Measurements from ENCODE around the gene CTSH. TPM values are rescaled to one million over a fixed set of nuclear protein-coding genes. Genes with fewer than 3 reads are reported as not detected.
"Not testable (repeated sequence)": the region's sequence is repeated elsewhere in the genome, so short reads cannot be mapped to it uniquely, and the experiment has no call there.

Gene CTSH
- total RNA-seq, 1 donor from 2014 or later, result 10.0 TPM

DNA sequence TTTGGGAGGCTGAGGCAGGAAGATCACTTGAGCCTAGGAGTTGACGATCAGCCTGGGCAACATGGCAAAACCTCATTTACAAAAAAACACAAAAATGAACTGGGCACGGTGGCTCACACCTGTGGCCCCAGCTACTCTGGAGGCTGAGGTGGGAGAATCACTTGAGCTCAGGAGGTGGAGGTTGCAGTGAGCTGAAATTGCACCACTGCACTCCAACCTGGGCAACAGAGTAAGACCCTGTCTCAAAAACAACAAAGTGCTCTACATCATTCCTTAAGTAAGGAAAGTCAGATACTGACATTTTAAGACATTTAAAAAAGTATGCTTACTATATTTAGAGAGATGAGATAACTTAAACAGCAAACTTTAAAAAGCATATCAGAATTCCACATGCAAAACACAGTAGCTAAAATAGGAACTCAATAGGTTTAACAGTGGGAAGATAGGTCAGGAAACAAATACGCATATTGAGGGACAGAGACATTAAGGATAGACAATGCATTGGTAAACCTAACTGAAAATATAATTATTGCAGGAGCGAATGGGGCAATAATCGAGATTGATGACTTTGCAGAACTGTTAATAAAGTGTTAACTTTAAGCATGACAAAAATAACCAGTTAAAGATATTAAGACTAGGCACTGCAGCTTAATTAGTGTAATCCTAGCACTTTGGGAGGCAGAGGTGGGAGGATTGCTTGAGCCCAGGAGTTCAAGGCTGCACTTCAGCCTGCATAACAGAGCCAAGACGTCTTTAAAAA, 40.1 kb downstream of the CTSH start:
- H3K27ac Mint-ChIP-seq (ENCODE audit: unreplicated experiment), result no peak overlapping the region
- H3K4me1 Mint-ChIP-seq (ENCODE audit: unreplicated experiment), result peaks cover 13% of the 10 kb centered on the region
- no peak for DNase-seq (ENCODE audit: low spot score)
- H3K4me3 Mint-ChIP-seq (ENCODE audit: unreplicated experiment), result no peak overlapping the region
- H3K27me3 Mint-ChIP-seq (ENCODE audit: unreplicated experiment), result no peaks in the 10 kb centered on the region
- TF ChIP-seq, protein P1, sequence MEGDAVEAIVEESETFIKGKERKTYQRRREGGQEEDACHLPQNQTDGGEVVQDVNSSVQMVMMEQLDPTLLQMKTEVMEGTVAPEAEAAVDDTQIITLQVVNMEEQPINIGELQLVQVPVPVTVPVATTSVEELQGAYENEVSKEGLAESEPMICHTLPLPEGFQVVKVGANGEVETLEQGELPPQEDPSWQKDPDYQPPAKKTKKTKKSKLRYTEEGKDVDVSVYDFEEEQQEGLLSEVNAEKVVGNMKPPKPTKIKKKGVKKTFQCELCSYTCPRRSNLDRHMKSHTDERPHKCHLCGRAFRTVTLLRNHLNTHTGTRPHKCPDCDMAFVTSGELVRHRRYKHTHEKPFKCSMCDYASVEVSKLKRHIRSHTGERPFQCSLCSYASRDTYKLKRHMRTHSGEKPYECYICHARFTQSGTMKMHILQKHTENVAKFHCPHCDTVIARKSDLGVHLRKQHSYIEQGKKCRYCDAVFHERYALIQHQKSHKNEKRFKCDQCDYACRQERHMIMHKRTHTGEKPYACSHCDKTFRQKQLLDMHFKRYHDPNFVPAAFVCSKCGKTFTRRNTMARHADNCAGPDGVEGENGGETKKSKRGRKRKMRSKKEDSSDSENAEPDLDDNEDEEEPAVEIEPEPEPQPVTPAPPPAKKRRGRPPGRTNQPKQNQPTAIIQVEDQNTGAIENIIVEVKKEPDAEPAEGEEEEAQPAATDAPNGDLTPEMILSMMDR (IDR thresholded peaks at IDR 0.05; ENCODE audit: unreplicated experiment), result no peak
- H3K9me3 Mint-ChIP-seq (ENCODE audit: unreplicated experiment), result no peaks in the 10 kb centered on the region
- peaks cover 20% of the 10 kb centered on the region for H3K36me3 Mint-ChIP-seq (ENCODE audit: low read depth, unreplicated experiment)

- not testable (repeated sequence) for H3K27me3 Mint-ChIP-seq (ENCODE audit: unreplicated experiment); H3K9me3 Mint-ChIP-seq (ENCODE audit: unreplicated experiment); DNase-seq (ENCODE audit: low spot score); H3K4me3 Mint-ChIP-seq (ENCODE audit: unreplicated experiment)
- peaks cover 10% of the 10 kb centered on the region for H3K4me1 Mint-ChIP-seq (ENCODE audit: unreplicated experiment)
- H3K36me3 Mint-ChIP-seq (ENCODE audit: low read depth, unreplicated experiment), result peaks cover 33% of the 10 kb centered on the region
- H3K27ac Mint-ChIP-seq (ENCODE audit: unreplicated experiment), result peak overlapping the region; percentile 1
Measured at GRCh38 chr15:78902281-78903032, 42.4 kb downstream of the CTSH start.

DNA sequence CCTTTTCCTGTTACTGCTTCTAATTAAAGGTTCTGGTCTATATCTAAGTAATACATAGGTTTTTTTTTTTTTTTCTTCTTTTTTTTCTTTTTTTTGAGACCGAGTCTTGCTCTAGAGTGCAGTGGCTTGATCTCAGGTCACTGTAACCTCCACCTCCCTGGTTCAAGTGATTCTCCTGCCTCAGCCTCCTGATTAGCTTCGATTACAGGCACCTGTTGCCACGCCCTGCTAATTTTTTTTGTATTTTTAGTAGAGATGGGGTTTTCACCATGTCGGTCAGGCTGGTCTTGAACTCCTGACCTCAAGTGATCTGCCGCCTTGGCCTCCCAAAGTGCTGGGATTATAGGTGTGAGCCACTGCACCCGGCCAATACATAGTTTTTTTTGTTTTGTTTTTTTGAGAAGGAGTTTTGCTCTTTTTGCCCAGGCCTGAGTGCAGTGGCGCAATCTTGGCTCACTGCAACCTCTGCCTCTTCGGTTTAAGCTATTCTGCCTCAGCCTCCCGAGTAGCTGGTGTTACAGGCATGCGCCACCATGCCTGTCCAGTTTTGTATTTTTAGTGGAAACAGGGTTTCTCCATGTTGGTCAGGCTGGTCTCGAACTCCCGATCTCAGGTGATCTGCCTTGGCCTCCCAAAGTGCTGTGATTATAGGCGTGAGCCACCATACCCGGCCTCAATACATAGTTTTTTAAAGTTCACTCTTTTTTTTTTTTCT, 43.9 kb downstream of the CTSH start:
- H3K4me1 Mint-ChIP-seq (ENCODE audit: unreplicated experiment); H3K27me3 Mint-ChIP-seq (ENCODE audit: unreplicated experiment); H3K27ac Mint-ChIP-seq (ENCODE audit: unreplicated experiment); H3K4me3 Mint-ChIP-seq (ENCODE audit: unreplicated experiment); DNase-seq (ENCODE audit: low spot score); H3K9me3 Mint-ChIP-seq (ENCODE audit: unreplicated experiment): not testable (repeated sequence)
- peaks cover 33% of the 10 kb centered on the region for H3K36me3 Mint-ChIP-seq (ENCODE audit: low read depth, unreplicated experiment)

GRCh38 chr15:78898540-78898939, 46.3 kb downstream of the CTSH start:
- DNase-seq (ENCODE audit: low spot score), result no peak
- TF ChIP-seq, protein P1 (IDR thresholded peaks at IDR 0.05; ENCODE audit: unreplicated experiment), result no peak
- Mint-ChIP-seq H3K36me3 (ENCODE audit: low read depth, unreplicated experiment) (peaks cover 51% of the 10 kb centered on the region), H3K4me3 (ENCODE audit: unreplicated experiment) (peak overlapping the region; percentile 69), H3K9me3 (ENCODE audit: unreplicated experiment) (no peaks in the 10 kb centered on the region), H3K27me3 (ENCODE audit: unreplicated experiment) (no peaks in the 10 kb centered on the region), H3K4me1 (ENCODE audit: unreplicated experiment) (no peaks in the 10 kb centered on the region), H3K27ac (ENCODE audit: unreplicated experiment) (peak overlapping the region; percentile 70)

DNA sequence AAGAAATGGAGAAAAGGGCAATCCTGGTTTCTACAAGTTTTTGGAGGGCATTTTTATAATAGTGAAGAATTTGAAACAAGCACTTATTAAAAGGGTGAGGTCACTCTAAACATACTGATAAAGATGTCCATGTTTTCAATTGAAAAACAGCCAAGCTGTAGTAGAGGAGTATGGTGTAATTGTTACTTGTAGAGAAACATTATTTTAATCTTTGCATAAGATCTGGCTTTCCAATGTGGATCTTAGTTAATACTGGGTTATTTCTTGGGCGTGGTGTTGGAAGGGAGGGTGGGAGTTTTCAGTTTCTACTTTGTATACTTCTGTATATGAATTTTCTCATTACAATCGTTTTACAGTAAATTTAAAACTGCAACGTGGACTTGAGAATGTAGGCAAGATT, 49.4 kb downstream of the CTSH start:
- no peaks in the 10 kb centered on the region for H3K4me1 Mint-ChIP-seq (ENCODE audit: unreplicated experiment)
- H3K27me3 Mint-ChIP-seq (ENCODE audit: unreplicated experiment), result no peaks in the 10 kb centered on the region
- DNase-seq (ENCODE audit: low spot score), result no peak
- H3K9me3 Mint-ChIP-seq (ENCODE audit: unreplicated experiment), result no peaks in the 10 kb centered on the region
- no peak overlapping the region for H3K27ac Mint-ChIP-seq (ENCODE audit: unreplicated experiment)
- TF ChIP-seq, protein P1 (IDR thresholded peaks at IDR 0.05; ENCODE audit: unreplicated experiment), result no peak
- peaks cover 58% of the 10 kb centered on the region for H3K36me3 Mint-ChIP-seq (ENCODE audit: low read depth, unreplicated experiment)
- peak overlapping the region; percentile 32 for H3K4me3 Mint-ChIP-seq (ENCODE audit: unreplicated experiment)

Measured in endothelial cell (in vitro differentiated cells).